Measurements from ENCODE around the gene RIMOC1. TPM values are rescaled to one million over a fixed set of nuclear protein-coding genes. Genes with fewer than 3 reads are reported as not detected.
"Not testable (repeated sequence)": the region's sequence is repeated elsewhere in the genome, so short reads cannot be mapped to it uniquely, and the experiment has no call there.

Gene RIMOC1
- total RNA-seq, 1 donor from 2014 or later = 8.4 TPM

DNA sequence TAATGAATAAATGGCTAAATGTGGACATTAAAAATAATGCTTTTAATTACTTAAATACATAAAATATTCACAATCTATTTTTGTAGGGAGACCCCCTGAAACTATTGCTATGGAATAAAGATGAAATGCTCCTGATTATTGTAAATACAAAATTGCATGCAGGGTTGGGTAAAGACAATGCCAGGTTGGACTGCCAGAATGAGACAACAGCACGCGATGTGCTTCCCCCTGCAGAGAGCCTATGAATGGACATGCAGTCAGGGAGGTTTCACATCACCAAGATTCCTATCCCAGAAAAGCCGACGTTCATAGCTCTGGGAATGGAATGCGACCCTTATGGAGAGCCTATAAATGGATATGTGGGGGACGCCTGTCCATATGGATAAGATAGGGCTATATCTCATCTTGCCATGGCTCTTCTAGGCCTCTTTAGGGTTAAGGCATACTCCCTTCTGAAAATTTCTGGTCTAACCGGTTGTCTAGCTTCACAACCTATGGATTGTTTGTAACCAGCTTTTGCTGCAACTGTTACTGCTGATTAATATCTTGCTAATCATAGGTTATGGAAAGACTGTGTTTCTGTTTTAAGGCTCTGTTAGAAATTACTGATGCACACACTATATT, 41.3 kb downstream of the RIMOC1 start:
- not testable (repeated sequence) for H3K4me1 ChIP-seq (ENCODE audit: control insufficient read depth in 3 of 3, insufficient read depth in 3 of 3, low read length in 3 of 3); H3K9ac ChIP-seq (ENCODE audit: low read depth in 1 of 3, low read length in 3 of 3); H3K27ac ChIP-seq (ENCODE audit: low read depth, low read length); H3K4me3 ChIP-seq (ENCODE audit: low read length in 3 of 3); H3K9me3 ChIP-seq (ENCODE audit: control insufficient read depth in 3 of 3, low read length in 3 of 3); H3K27me3 ChIP-seq (ENCODE audit: control insufficient read depth in 3 of 3, insufficient read depth in 3 of 3, low read length in 3 of 3); H3K36me3 ChIP-seq (ENCODE audit: control insufficient read depth in 3 of 3, insufficient read depth in 3 of 3, low read length in 3 of 3)

DNA sequence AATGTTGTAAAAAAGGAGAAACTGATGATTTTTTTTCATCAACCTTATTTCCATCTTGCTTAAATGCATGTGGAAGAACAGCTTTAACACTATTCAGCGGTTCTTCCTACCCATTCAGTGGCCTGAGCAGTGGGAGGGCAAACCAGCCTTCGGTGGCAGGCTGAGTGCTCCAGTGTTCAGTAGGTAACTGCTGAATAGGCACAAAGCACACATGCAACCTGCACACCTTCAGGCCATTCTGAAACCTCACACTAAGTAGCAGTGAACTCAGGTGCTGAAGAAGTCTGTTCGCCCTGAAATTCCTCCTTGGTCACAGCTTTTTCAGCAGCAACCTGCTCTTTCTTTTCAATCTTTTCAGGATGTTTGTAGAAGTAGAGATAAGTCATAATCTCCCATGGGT, 47.1 kb downstream of the RIMOC1 start:
- Histone ChIP-seq H3K27me3 (ENCODE audit: control insufficient read depth in 3 of 3, insufficient read depth in 3 of 3, low read length in 3 of 3) (no peaks in the 10 kb centered on the region), H3K9ac (ENCODE audit: low read depth in 1 of 3, low read length in 3 of 3) (no peak overlapping the region), H3K36me3 (ENCODE audit: control insufficient read depth in 3 of 3, insufficient read depth in 3 of 3, low read length in 3 of 3) (no peaks in the 10 kb centered on the region), H3K4me3 (ENCODE audit: low read length in 3 of 3) (no peak overlapping the region), H3K9me3 (ENCODE audit: control insufficient read depth in 3 of 3, low read length in 3 of 3) (peaks cover 0 to 2% (median 0%) of the 10 kb centered on the region in 3 donors), H3K27ac (ENCODE audit: low read depth, low read length) (no peak overlapping the region), H3K4me1 (ENCODE audit: control insufficient read depth in 3 of 3, insufficient read depth in 3 of 3, low read length in 3 of 3) (no peaks in the 10 kb centered on the region)

Other genes starting within 250 kb of the RIMOC1 start
- 12.5 TPM for gene OXCT1, start 33.9 kb upstream of the RIMOC1 start, total RNA-seq
- gene FBXO4, start 20.9 kb downstream of the RIMOC1 start, total RNA-seq = 8.4 TPM